Panc1 (cell line): Measurements from ENCODE around the gene TLE5. TPM values are rescaled to one million over a fixed set of nuclear protein-coding genes. Genes with fewer than 3 reads are reported as not detected.

Source experiments
- ATAC-seq: fragments of 200-7000 bp; cut with Tn5 transposase; 2 replicates; pipeline ENCODE4 v1.9.1; 2020; ENCODE audit warnings: mild to moderate bottlenecking, moderate library complexity
- BruUV-seq: library from RNA; stranded (reverse); fragments of 400-500 nt; replicated peaks from 2 replicates; lab custom pipeline; 2021; lab: Mats Ljungman, UMichigan
- CTCF ChIA-PET: fragments of 300-600 bp; sonication (Branson Sonifier 250); formaldehyde crosslinking; loops from one replicate; lab custom pipeline; 2022; ENCODE audit warnings: antibody characterized with exemption; lab: Charles Lee
- POLR2A ChIA-PET: fragments of 300-600 bp; sonication (Branson Sonifier 250); formaldehyde crosslinking; loops from one replicate; lab custom pipeline; 2022; ENCODE audit warnings: antibody characterized with exemption; lab: Charles Lee
- DNase-seq: peaks from one replicate; pipeline ENCODE4 v3.0.0-alpha.2; 2010; ENCODE audit warnings: low read depth, low spot score
- H3K27ac ChIP-seq: 2 replicates; pipeline ENCODE4 v1.5.1; 2011; ENCODE audit warnings: mild to moderate bottlenecking, low read length, inconsistent platforms
- H3K27me3 ChIP-seq: fragments of 200-500 bp; sonication (Bioruptor generic); 2 replicates; pipeline ENCODE4 v1.6.0; 2014; ENCODE audit warnings: low read length, inconsistent platforms; ENCODE audit not compliant: control insufficient read depth, insufficient read depth
- H3K36me3 ChIP-seq: fragments of 200-500 bp; sonication (Bioruptor generic); 2 replicates; pipeline ENCODE4 v1.5.1; 2014; ENCODE audit warnings: inconsistent platforms, mild to moderate bottlenecking, low read length, moderate library complexity; ENCODE audit not compliant: control insufficient read depth, insufficient read depth
- H3K4me1 ChIP-seq: 2 replicates; pipeline ENCODE4 v1.5.1; 2011; ENCODE audit warnings: inconsistent platforms, mild to moderate bottlenecking, low read length, moderate library complexity; ENCODE audit not compliant: control insufficient read depth, insufficient read depth
- H3K4me3 ChIP-seq, 2 experiments: 2 replicates each; pipeline ENCODE4 v1.5.1; 2011 to 2012; ENCODE audit warnings: low read depth in 2 of 2, low read length in 2 of 2, mild to moderate bottlenecking in 2 of 2, inconsistent platforms in 1 of 2, moderate library complexity in 1 of 2
- H3K9me3 ChIP-seq: fragments of 200-500 bp; sonication (Bioruptor generic); 2 replicates; pipeline ENCODE4 v1.5.1; 2014; ENCODE audit warnings: low read depth, mild to moderate bottlenecking, inconsistent platforms, low read length, moderate library complexity; ENCODE audit not compliant: control insufficient read depth, insufficient read depth
- CTCF ChIP-seq: fragments of 450-650 bp; IDR thresholded peaks from 2 replicates; pipeline ENCODE4 v1.5.1; 2017; ENCODE audit warnings: mild to moderate bottlenecking
- POLR2AphosphoS5 ChIP-seq: IDR thresholded peaks from 2 replicates; pipeline ENCODE4 v1.6.1; 2012; ENCODE audit warnings: mild to moderate bottlenecking, low read depth, low read length, moderate library complexity
- REST ChIP-seq, 2 experiments: IDR thresholded peaks; 2 replicates each; pipeline ENCODE4 v1.6.1; 2011 to 2012; ENCODE audit warnings: low read depth in 2 of 2, control low read depth in 1 of 2, low read length in 1 of 2, mild to moderate bottlenecking in 1 of 2, moderate library complexity in 1 of 2; ENCODE audit not compliant: insufficient read depth in 1 of 2
- SIN3A ChIP-seq: IDR thresholded peaks from 2 replicates; pipeline ENCODE4 v1.6.1; 2012; ENCODE audit warnings: low read depth, mild to moderate bottlenecking, low read length, moderate library complexity, borderline replicate concordance; ENCODE audit not compliant: insufficient read depth
- TCF7L2 ChIP-seq: IDR thresholded peaks from 2 replicates; pipeline ENCODE4 v1.6.1; 2011; ENCODE audit warnings: mild to moderate bottlenecking, low read depth, low read length, inconsistent platforms
- in situ Hi-C: cut with HindIII; loops from 2 replicates; pipeline ENCODE4 v1.10.0; 2016; ENCODE audit warnings: low sequenced_read_pairs, low pct_unique_long_range_greater_than_20kb
- intact Hi-C: fragments of 100-400 bp; cut with micrococcal nuclease; formaldehyde crosslinking; loops from one replicate; pipeline ENCODE4 v1.10.0; 2022; ENCODE audit not compliant: unreplicated experiment
- total RNA-seq: library from RNA; stranded (reverse); gene quantifications from one replicate; pipeline ENCODE4 v1.2.1, GENCODE V29; 2021; ENCODE audit not compliant: unreplicated experiment

TLE5 gene
- total RNA-seq, 1 experiment from 2014 or later, result 287 TPM

GRCh38 chr19:3104708-3104983, 42.4 kb upstream of the TLE5 start:
- intact Hi-C loops, result no loop called here
- in situ Hi-C loops, result no loop called here
- ChIA-PET CTCF (interaction anchor here (0.6 to 1.4 kb wide), 5 partner anchors 13 to 237 kb away, joined by 3 to 7 read pairs (median 5); no protein-coding TSS in a partner anchor), POLR2A (interaction anchor here (0.6 kb wide), 1 partner anchor 42 kb away, joined by 3 read pairs; no protein-coding TSS in a partner anchor)
- no peaks in the 10 kb centered on the region for H3K9me3 ChIP-seq
- H3K27me3 ChIP-seq, result no peaks in the 10 kb centered on the region
- TF ChIP-seq TCF7L2 (no peak), CTCF (no peak)
- ATAC-seq, result no peak
- H3K4me3 ChIP-seq, result no peak overlapping the region
- no peak overlapping the region for H3K27ac ChIP-seq
- no peak for DNase-seq
- H3K36me3 ChIP-seq, result no peaks in the 10 kb centered on the region
- BruUV-seq, result no TSS peak
- peaks cover 20% of the 10 kb centered on the region for H3K4me1 ChIP-seq

GRCh38 chr19:3102239-3103140, 40.2 kb upstream of the TLE5 start:
- DNase-seq (no peak), ATAC-seq (no peak)
- Histone ChIP-seq H3K36me3 (no peaks in the 10 kb centered on the region), H3K27ac (no peak overlapping the region), H3K9me3 (no peaks in the 10 kb centered on the region), H3K4me3 (no peak overlapping the region), H3K4me1 (peaks cover 20% of the 10 kb centered on the region), H3K27me3 (no peaks in the 10 kb centered on the region)
- no TSS peak for BruUV-seq
- TF ChIP-seq CTCF (no peak), SIN3A (no peak), REST (IDR thresholded peaks at IDR 0.05; ENCODE audit: insufficient read depth in 1 of 2, low read depth in 2 of 2, low read length in 1 of 2) (no peak), POLR2AphosphoS5 (no peak), TCF7L2 (no peak)
- in situ Hi-C loops, result no loop called here
- ChIA-PET CTCF (no interaction called here), POLR2A (no interaction called here)
- intact Hi-C loops, result no loop called here
